Nephron progenitor cell (in vitro differentiated cells): ENCODE data around the gene RGS12.
A peak's percentile ranks its signal among the peaks of the same experiment; 100 is the strongest.

Experiments
- DNase-seq: peaks from one replicate; pipeline ENCODE4 v3.0.0; 2021
- H3K27ac Mint-ChIP-seq: 2 replicates; pipeline ENCODE4 v1.8.0; 2021; ENCODE audit warnings: mild to moderate bottlenecking, moderate library complexity, mixed read lengths
- H3K27me3 Mint-ChIP-seq: 2 replicates; pipeline ENCODE4 v1.8.0; 2021; ENCODE audit warnings: mild to moderate bottlenecking, low read depth, mixed read lengths; ENCODE audit not compliant: poor library complexity
- H3K36me3 Mint-ChIP-seq: 2 replicates; pipeline ENCODE4 v1.8.0; 2021; ENCODE audit warnings: low read depth, mixed read lengths
- H3K4me1 Mint-ChIP-seq: 2 replicates; pipeline ENCODE4 v1.8.0; 2021; ENCODE audit warnings: mixed read lengths
- H3K4me3 Mint-ChIP-seq: 2 replicates; pipeline ENCODE4 v1.8.0; 2021; ENCODE audit warnings: mild to moderate bottlenecking, moderate library complexity, mixed read lengths
- H3K9me3 Mint-ChIP-seq: 2 replicates; pipeline ENCODE4 v1.8.0; 2021; ENCODE audit warnings: mild to moderate bottlenecking, moderate library complexity, mixed read lengths
- TF ChIP-seq, protein P1 (sequence below): fragments of 200-600 bp; sonication (generic); IDR thresholded peaks from 2 replicates; pipeline ENCODE4 v1.5.0; 2021; ENCODE audit warnings: antibody characterized with exemption

Gene RGS12

GRCh38 chr4:3313556-3314228 lies 20.9 kb downstream of the RGS12 start:
- Mint-ChIP-seq H3K27me3 (peaks cover 6% of the 10 kb centered on the region), H3K9me3 (no peaks in the 10 kb centered on the region), H3K4me3 (no peak overlapping the region), H3K27ac (peak overlapping the region; percentile 52), H3K36me3 (peaks cover 36% of the 10 kb centered on the region), H3K4me1 (peaks cover 51% of the 10 kb centered on the region)
- DNase-seq: no peak
- TF ChIP-seq, protein P1, sequence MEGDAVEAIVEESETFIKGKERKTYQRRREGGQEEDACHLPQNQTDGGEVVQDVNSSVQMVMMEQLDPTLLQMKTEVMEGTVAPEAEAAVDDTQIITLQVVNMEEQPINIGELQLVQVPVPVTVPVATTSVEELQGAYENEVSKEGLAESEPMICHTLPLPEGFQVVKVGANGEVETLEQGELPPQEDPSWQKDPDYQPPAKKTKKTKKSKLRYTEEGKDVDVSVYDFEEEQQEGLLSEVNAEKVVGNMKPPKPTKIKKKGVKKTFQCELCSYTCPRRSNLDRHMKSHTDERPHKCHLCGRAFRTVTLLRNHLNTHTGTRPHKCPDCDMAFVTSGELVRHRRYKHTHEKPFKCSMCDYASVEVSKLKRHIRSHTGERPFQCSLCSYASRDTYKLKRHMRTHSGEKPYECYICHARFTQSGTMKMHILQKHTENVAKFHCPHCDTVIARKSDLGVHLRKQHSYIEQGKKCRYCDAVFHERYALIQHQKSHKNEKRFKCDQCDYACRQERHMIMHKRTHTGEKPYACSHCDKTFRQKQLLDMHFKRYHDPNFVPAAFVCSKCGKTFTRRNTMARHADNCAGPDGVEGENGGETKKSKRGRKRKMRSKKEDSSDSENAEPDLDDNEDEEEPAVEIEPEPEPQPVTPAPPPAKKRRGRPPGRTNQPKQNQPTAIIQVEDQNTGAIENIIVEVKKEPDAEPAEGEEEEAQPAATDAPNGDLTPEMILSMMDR: no peak

- Mint-ChIP-seq H3K9me3 (no peaks in the 10 kb centered on the region), H3K36me3 (peaks cover 36% of the 10 kb centered on the region), H3K27me3 (peaks cover 4% of the 10 kb centered on the region), H3K27ac (no peak overlapping the region), H3K4me1 (peaks cover 49% of the 10 kb centered on the region), H3K4me3 (no peak overlapping the region)
- TF ChIP-seq, protein P1: no peak
- no peak for DNase-seq
Observed at GRCh38 chr4:3314706-3315260, 22.0 kb downstream of the RGS12 start.

- TF ChIP-seq, protein P1: no peak
- DNase-seq: no peak
- Mint-ChIP-seq H3K4me3 (no peak overlapping the region), H3K9me3 (no peaks in the 10 kb centered on the region), H3K4me1 (peaks cover 57% of the 10 kb centered on the region), H3K27me3 (peaks cover 2% of the 10 kb centered on the region), H3K27ac (peak overlapping the region; percentile 4), H3K36me3 (peaks cover 36% of the 10 kb centered on the region)
Observed at GRCh38 chr4:3315566-3315965, 22.7 kb downstream of the RGS12 start.

DNA sequence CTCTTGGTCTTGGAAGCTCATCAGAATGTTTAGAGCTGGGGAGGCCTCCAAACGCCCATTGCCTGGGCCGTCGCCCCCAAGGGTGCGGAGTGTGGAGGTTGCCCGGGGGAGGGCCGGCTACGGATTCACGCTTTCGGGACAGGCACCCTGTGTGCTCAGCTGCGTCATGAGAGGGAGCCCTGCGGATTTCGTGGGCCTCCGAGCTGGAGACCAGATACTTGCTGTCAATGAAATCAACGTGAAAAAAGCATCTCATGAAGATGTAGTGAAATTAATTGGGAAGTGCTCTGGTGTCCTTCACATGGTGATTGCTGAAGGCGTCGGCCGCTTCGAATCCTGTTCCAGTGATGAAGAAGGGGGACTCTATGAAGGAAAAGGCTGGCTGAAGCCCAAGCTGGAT lies 23.3 kb downstream of the RGS12 start:
- no peak overlapping the region for H3K4me3 Mint-ChIP-seq

GRCh38 chr4:3317011-3317655 lies 24.3 kb downstream of the RGS12 start:
- no peaks in the 10 kb centered on the region for H3K9me3 Mint-ChIP-seq

More for the DNA sequence above, 23.3 kb downstream of the RGS12 start:
- Mint-ChIP-seq H3K9me3 (no peaks in the 10 kb centered on the region), H3K27me3 (no peaks in the 10 kb centered on the region), H3K36me3 (peaks cover 36% of the 10 kb centered on the region), H3K4me1 (peaks cover 57% of the 10 kb centered on the region), H3K27ac (peak overlapping the region; percentile 4)
- no peak for DNase-seq
- TF ChIP-seq, protein P1: no peak

More at GRCh38 chr4:3317011-3317655, 24.3 kb downstream of the RGS12 start:
- Mint-ChIP-seq H3K36me3 (peaks cover 41% of the 10 kb centered on the region), H3K4me1 (peaks cover 55% of the 10 kb centered on the region), H3K27ac (no peak overlapping the region), H3K27me3 (no peaks in the 10 kb centered on the region), H3K4me3 (no peak overlapping the region)
- TF ChIP-seq, protein P1: no peak
- DNase-seq: no peak
